Daoy (cell line): ENCODE data around the gene PTPRZ1. TPM values are rescaled to one million over a fixed set of nuclear protein-coding genes. Genes with fewer than 3 reads are reported as not detected.
A peak's percentile ranks its signal among the peaks of the same experiment; 100 is the strongest.

ENCODE experiments used
- DNase-seq: peaks from one replicate; pipeline ENCODE4 v3.0.0-alpha.2; 2015; ENCODE audit warnings: low read depth
- total RNA-seq: library from RNA; depleted of rRNA; stranded (reverse); fragments of >200 nt; shearing (Covaris generic); gene quantifications from 2 replicates; pipeline ENCODE4 v1.2.3, GENCODE V29; 2014; rRNA removed

The PTPRZ1 gene
- total RNA-seq = 0.12 and 0.17 TPM in 2 replicates

DNA sequence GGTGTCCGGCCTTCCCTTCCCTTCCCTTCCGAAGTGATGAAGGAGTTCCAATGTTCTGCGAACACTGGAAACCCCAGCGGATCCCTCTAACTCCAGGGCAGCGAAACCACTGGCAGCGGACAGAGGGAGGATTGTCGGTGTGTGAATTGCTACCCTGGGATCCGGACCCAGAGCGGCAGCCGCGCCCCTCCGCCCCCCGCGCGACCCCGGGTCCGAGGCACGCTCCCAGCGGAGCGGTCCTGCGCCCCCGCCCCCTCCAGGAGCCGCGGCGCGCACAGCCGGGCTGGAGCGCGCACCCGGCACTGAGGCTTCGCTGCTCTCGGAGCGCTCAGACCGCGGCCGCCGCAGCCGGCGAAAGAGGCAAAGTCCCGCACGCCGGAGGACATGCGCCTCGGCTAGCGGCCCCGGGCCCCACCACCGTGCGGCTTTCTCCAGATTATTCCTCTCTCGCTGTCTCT is at the start of gene PTPRZ1:
Gene PTPRZ1, plus strand, starts transcription at position 331 of the 458 bp plus-strand sequence. CDS start 339 bp downstream, outside the sequence.
- peak; percentile 71 for DNase-seq

DNA sequence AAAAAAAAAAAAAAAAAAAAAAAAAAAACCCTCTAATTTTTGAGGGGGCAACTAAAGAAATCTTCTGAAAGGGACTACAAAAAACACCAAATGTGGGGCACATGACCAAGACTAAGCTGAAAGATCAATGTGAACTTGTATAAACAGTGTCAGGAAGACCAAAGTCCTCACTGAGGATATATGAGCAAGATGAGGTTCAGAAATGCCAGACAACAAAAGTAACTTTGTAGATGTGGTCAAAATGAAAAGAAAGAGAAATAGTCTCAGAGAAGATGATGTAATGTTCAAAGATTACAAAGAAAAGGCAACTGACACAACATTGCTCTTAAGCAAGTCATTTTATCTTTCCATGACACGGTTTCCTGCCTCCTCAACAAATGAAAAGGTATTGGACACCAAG is 48.7 kb upstream of the PTPRZ1 start:
- no peak for DNase-seq

DNA sequence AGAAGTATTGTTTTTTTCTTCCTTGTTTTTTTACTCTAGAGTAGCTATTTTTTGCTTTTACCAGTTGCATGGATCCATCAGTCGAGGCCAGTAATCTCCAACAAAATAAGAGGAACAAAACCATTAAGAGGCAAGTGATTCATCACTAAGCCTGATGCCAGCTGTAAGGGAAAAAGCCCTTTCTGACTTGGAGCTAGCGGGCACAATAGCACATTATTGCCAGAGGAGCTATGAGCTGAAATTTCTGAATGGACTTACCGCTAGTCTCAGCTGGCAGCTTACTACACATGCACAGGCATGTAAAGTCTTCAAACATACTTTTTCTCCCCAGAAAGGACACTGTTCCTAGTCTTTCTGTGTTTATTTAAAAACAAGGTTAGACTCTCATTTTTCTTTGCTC is 41.6 kb upstream of the PTPRZ1 start:
- DNase-seq = peak; percentile 17

DNA sequence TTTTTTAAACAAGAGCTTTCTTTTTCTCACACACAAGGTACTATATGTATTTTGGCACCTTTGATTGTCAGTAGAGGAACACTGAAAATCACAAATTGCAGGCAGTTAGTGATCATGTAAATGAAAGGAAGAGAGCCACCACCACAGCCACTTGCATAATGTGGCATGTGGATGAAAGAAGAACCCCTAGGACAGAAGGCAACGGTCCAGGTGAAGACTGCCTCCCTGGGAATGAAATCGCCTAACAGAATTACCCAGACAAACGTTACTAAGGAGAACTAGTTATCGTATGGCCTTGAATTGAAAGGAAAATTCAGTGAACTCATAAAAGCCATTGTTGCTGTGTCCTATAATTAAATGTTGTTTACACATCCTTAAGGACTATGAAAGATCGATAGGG is 41.2 kb upstream of the PTPRZ1 start:
- DNase-seq = no peak

DNA sequence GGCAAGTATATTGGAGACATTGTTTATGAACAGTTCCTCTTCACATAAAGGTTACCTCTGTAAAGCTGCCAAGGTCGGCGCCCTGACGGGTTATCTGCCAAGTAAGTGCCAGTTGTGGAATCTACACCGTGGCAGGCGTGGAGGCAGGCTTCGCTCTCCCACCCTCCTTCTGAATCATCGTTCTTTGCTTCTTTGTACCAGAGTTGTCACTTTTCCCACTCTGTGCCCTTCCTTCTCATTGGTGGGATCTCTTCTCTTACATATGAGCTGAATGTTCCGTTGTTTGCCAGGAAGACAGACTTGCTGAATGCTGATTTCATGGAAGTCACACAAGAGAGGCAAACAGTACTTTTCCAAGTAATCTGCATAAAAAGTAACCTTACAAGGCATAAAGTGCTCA is 40.6 kb upstream of the PTPRZ1 start:
- DNase-seq = no peak

DNA sequence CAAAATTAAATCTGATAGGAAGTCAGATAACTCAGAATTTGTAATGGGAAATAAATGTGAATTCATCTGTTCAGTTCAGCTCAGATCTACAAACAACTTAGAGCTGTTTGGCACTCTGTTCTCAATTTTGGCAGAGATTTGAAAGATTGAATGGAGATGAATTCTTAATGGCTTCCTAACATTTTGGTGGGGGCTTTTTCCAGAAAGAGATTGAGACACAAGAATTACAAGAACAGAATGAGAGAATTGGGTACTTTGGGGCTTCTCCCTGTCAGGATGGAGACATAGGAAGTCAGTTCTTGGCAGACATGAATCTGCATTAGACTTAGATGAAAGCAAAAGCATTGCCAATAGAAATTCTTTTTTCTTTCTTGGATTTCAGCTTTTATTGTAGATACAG is 39.0 kb upstream of the PTPRZ1 start:
- no peak for DNase-seq

DNA sequence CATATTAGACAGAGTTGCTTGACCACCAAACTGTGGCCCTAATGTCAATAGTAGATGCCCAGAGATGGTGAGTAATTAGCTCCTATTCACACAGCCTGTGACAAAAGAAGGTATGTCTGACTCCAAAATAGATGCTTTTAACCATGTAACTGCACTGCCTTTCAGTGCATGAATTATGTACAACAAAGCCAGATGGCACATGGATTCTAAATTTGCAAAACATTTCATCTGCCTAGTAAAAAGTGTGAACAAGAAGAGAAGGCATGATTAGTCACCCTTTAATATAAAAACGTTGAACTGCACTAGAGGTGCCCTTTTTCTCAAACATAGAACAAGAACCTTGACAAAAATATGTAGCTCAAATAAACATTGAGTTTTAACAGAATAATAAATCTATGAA is 35.5 kb upstream of the PTPRZ1 start:
- DNase-seq = no peak

DNA sequence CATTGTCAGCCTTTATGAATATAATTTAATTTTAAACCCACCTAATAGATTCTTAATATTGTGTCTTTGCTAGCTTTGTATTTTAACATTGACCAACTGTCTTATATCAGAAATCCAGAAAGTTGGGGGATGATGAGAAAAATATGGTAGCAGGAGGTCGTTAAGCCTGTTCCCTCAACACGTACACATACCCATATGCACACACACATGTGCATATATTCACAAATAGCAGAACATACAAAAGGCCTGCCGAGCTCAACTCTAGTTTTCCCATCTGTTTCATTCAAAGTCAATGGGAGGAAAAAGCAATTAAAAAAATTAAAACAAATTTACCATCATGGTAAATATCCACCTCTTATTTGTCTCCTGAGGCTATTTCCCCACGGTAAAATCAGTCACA is 25.9 kb upstream of the PTPRZ1 start:
- DNase-seq = no peak

DNA sequence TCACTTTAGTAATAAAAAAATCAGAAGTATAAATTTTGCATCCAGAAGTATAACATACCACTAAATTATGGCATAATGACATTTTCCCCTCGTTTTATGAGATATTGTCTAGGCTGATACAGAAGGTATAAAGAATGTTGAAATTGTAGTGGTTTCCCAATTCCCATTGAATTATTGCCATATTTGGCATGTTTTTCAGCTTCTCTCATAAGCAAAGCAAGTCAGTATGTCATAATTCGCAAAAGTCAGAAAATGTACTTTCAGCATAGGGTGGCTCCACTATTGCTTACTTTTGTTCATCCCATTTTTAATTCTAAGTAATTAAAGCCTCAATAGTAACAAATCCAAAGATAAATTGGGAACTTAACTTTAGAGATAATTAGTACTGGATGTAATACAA is 19.7 kb upstream of the PTPRZ1 start:
- DNase-seq = no peak

DNA sequence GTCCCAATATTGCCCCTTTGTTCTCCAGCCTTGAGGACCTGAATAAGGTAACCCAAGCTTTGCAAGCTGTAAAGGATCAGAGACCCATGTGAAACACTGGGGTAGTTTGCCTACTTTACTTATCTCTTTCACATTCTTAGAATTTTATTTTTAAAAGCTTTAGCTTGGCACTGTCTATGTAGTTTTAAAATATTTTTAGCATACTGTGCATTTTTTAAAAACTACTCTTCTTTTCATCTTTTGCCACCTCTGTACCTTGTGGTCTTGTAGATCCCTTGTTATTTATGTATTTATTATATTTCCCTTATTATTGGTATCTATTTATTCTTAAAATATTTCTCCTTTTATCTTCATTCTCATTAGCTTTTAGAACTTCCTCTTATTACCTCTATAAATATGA is 12.0 kb upstream of the PTPRZ1 start:
- DNase-seq = no peak

DNA sequence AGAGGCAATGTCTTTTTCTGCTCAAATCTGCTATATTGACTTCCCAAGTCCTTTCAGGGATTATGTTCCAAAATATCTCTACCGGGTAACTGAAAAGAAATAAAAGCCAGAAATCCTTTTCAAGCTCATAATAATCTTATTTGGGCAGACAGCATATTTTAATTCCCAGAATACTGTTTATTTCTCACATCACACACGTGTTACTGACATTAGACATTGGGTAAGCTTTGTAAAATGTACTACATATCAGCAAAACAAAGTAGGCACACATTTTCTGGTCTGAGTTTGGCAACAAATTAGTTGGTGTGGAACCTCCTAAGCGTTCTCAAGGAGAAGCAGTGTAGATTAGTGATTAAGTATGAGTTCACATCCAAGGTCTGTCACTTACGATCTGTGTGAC is 10.4 kb upstream of the PTPRZ1 start:
- DNase-seq = no peak

DNA sequence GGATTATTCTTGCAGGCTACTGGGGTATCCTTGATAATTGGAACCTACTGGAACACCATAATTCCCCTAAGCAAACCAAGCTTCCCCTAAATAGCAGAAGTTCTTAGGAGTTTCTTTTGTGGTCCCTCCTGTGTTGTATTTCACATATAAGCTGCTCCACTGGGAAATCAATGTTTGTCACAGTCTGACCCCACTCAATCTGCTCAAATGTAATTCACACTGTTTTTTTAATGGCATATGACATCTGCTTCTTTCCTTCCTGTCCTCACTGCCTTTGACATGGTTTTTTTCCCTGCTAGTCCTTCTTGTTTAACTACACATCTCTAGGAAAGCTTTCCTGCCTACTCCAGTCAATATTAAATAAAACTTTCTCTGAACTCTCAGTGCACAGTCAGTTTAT is 1.8 kb upstream of the PTPRZ1 start:
- DNase-seq = no peak

DNA sequence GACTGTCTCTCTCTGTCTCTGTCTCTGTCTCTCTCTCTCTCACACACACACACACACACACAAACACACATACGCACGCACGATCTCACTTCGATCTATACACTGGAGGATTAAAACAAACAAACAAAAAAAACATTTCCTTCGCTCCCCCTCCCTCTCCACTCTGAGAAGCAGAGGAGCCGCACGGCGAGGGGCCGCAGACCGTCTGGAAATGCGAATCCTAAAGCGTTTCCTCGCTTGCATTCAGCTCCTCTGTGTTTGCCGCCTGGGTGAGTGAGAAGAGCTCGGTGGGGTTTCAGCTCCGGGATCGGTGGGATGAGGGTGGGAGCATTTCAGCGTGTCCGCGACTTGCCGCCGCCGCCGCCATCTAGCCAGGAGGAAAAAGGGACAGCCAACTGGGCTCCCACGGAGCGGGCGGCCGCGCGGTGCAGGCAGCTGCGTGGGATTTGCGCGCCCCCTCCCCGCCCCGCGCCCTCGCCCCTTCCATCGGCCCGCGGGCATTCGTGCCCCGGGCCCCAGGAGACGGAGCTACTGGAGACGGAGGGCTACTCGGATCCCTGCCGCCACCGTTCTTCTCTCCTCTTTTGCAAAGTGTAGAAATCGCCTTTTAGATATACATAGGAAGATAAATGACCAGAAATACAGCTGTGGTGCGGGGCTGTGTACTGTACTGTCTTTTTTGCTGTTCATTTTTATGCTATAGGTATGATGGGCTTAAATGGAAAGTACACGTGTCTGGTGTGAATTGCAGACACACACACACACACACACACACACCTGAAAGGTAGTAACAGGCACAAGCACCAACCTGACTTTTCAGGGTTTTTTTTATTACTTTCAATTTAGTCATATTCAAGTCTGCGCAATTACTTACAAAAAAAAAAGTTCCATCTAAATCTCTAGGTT is 581 bp downstream of the PTPRZ1 start:
- DNase-seq = peak; percentile 60

DNA sequence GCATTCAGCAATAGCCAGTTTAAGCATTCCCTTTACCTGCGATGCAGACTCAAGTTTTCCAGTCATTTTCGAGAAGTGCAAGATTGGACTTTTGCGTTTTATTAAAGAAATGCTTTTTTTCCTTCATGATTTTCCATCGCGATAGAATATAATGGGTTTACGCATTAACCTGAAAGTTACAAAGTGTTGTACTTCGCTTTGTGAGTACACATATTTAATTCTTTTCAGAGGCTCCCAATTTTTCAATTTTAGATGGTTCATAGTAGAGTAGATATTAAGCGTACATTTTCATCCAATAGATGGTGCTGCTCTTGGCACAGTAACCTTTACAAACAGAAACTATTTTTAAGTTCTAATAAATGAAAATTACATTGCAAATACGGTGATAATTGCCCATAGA is 1.3 kb downstream of the PTPRZ1 start:
- DNase-seq = no peak

DNA sequence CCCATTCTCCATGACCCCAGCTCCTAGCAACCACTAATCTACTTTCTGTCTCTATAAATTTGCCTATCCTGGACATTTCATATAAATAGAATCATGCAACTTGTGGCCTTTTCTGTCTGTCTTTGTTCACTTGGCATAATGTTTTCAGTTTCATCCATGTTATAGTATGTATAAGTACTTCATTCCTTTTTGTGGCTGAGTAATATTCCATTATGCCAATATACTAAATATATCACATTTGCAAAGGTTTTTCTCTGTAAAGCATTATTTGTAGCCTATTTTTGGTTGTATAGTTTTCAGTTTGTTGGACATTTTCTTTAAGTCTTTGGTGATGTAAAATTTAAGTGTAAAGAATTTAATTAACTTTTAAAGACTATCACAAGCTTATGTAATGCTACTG is 2.2 kb downstream of the PTPRZ1 start:
- DNase-seq = no peak

DNA sequence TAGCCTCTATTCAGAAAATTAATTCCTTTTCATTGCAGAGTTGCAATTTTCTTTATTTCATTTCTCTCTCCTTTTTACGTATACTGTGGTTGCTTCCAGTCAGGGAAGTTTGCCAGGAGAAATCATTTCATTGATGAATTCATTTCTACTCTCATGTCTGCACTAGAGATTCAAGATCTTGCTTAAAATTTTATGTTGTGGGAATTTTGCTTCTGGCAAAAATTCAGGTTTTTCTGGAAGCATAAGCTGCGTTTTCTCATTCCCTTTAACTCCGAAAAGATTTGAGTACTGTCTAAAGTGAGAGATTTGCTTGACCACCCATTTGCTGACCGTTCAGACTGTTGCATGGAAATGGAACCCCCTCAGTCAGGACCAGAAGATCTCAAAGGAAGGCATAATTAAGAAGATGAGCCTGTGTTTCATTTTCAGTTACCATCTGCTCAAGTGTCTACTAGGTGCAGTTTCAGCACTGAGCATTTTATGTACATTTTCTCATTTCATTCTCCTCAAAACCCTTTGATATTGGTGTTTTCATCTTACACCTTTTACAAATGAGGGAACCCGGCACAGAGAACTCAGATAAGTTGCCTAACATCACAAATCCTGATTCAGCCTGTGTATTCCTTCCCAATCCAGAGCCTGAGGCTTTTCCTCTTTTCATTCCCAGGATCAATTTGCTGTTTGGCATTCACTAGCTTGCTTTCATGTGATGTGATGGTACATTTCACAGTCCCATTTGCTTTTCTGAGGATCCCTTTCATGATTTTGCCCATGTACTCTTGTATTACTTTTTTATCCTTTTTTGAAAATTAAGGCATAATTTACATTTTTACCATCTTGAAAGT is 3.9 kb downstream of the PTPRZ1 start:
- no peak for DNase-seq

DNA sequence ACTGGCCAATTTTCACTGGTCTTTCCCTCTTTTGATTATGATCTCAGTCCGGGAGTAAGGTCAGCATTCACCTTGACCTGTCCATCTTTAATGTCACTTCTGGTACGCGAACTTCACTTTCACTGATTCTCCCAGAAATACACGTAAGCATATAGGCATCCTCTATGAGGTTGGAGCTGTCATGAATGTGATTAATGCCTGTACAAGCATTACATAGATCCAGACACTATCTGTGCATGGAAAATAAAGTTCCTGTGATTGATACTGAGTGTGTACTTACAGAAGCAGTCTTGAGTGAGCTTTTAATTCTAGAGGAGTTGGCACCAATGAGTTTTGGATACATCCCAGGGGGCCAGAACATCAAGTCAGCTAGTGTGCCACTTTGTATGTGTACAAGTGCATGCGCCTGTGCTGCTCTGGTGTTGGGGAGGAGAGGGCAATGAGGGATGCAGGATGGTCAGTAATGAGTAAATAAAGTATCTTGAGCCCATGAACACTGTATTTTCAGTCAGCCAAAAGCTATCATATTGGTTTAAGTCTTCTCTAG is 6.0 kb downstream of the PTPRZ1 start:
- no peak for DNase-seq

DNA sequence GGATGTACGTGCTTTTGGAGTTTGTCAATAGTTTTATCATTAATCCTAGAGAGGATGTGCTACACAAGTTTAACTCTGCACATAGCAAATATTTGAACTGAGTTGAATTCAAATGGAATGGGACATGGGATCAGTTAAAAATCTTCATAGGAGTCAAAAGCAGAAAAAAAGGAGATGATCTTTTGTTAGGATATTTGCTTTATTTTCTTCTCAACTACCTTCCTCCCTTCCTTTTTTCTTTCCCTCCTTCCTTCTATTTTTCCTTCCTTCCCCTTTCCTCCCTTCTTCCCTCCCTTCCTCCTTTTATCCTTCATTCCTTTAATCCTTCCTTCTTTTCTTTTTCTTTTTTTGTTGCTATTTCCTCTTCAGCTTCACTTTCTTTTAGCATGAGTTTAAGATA is 6.6 kb downstream of the PTPRZ1 start:
- no peak for DNase-seq

DNA sequence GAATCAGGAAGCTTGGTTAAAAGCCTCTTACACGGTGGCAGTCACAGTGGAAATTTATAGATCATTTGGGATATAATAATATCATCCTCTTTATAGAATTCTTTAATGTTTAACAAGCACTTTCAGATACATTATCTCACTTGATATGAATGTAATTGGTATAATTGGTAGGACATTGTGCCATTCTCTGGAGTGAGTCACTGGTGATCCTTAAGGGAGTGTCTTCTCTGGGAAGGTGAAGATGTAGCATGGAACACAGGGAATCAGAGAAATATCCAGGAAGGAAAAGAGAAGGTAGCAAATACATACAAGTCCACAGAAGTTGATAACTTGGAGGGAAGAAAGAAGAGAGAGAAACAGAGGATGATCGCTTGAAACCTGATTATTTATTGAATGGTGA is 9.8 kb downstream of the PTPRZ1 start:
- DNase-seq = no peak

DNA sequence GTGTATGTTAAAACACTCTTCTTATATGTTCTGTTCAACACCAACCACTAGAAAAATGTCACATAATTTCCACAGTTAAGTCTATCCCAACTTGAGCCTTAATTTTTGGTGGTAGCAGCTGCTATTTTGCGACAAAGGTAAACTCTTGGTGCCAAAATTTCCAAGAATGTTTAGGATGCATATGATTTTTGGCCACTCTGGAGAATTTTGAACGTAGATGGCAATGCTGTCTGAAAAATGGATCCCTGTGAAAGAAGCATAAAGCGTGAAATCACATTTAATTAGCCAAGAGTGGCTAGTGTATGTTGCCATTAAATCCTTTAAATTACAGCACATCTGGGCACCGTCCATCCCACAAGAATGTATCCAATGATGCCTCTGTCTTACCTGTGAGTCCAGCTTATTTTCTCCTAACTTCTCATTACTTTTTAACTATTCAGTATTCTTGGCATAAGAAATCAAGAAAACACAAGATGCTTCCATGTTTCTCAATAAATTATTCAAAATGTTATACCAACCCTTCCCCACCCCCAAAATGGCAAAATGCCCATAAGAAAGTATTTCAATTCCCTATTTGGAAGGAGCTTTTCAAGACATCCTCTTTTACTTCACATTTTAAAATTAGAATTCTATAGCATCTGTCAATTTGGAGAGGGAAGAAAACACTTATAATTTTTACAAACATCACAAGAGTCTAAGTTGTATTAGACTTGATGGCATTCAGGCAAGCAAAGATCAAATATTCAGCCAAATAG is 12.4 kb downstream of the PTPRZ1 start:
- no peak for DNase-seq

DNA sequence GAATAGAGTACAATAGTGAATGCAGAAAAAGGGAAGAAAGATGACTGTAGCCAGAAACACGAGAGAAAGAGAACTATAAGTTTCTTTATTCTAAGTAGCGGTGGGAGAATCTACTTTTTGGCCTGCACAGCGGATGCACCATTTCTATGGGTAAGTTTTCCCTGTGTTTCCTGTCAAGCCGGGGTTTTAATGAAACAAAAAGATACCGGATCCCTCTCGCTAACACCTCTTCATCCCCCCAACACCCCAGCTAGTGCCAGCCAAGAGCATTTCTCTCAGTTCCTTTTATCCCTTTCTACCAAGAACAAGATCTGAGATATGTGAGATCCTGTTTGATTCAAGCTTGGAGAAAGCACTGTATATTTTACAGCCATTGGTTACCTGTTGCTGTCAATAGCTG is 14.7 kb downstream of the PTPRZ1 start:
- DNase-seq = no peak

DNA sequence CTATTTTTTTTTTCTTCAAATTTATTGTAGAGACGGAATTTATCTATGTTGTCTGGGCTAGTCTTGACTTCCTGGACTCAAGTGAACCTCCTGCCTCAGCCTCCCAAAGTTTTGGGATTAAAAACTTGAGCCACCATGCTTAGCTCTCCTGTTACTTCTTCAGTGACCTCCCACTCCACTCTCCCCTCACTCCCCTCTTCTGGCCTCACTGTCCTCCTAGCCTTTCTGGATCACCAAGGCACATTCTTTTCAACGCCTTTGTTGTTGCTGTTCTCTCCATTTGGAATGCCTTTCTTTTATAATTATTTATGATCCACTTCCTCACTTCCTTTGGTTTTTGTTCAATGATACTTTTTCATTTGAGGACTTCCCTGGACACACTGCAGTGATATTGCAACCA is 17.9 kb downstream of the PTPRZ1 start:
- no peak for DNase-seq
